CD14-positive monocyte (primary cell): Measurements from ENCODE around the gene CSF2. TPM values are rescaled to one million over a fixed set of nuclear protein-coding genes. Genes with fewer than 3 reads are reported as not detected.

Source experiments
- DNase-seq, 3 donors: peaks; one replicate each; pipeline ENCODE4 v3.0.0-alpha.2; 2011 to 2022
- H2AFZ ChIP-seq: 2 replicates; pipeline ENCODE4 v1.6.0; 2012; ENCODE audit warnings: mild to moderate bottlenecking, low read depth, low read length, inconsistent platforms; ENCODE audit not compliant: insufficient read depth, poor library complexity, severe bottlenecking
- H3K27ac ChIP-seq, 2 donors: 1 replicate in 1 of 2; 2 replicates in 1 of 2; pipeline ENCODE4 v1.5.1; 2012 to 2013; ENCODE audit warnings: low read length in 2 of 2, control low read depth in 1 of 2, inconsistent platforms in 1 of 2, low read depth in 1 of 2, mild to moderate bottlenecking in 1 of 2
- H3K27me3 ChIP-seq, 2 donors: one replicate each; pipeline versions ENCODE4 v1.6.0 to v1.6.1; 2011 to 2013; ENCODE audit warnings: low read length in 2 of 2; ENCODE audit not compliant: control insufficient read depth in 2 of 2, insufficient read depth in 2 of 2
- H3K36me3 ChIP-seq, 2 donors: replicated peaks in 1 of 2; 1 replicate in 1 of 2; 2 replicates in 1 of 2; pipeline versions ENCODE4 v1.5.1 to v1.6.1; 2012 to 2013; ENCODE audit warnings: low read length in 2 of 2, control low read depth in 1 of 2, inconsistent platforms in 1 of 2, mild to moderate bottlenecking in 1 of 2; ENCODE audit not compliant: insufficient read depth in 2 of 2, control insufficient read depth in 1 of 2
- H3K4me1 ChIP-seq, 2 donors: 1 replicate in 1 of 2; 2 replicates in 1 of 2; pipeline versions ENCODE4 v1.5.1 to v1.6.1; 2012 to 2013; ENCODE audit warnings: low read length in 2 of 2, control low read depth in 1 of 2, inconsistent platforms in 1 of 2, mild to moderate bottlenecking in 1 of 2, moderate library complexity in 1 of 2; ENCODE audit not compliant: insufficient read depth in 2 of 2, control insufficient read depth in 1 of 2
- H3K4me2 ChIP-seq: replicated peaks from 2 replicates; pipeline ENCODE3; 2012; ENCODE audit warnings: low read length, moderate library complexity, mild to moderate bottlenecking; ENCODE audit not compliant: poor library complexity, severe bottlenecking; ENCODE audit errors: extremely low read depth
- H3K4me3 ChIP-seq, 3 experiments: fragments of 200-600 bp in 1 of 3; sonication (generic) in 1 of 3; replicated peaks in 1 of 3; 1 replicate in 2 of 3; 2 replicates in 1 of 3; pipeline ENCODE4 v1.5.1; 2011 to 2013; ENCODE audit warnings: low read length in 3 of 3, mild to moderate bottlenecking in 3 of 3, control low read depth in 2 of 3, low read depth in 2 of 3, inconsistent platforms in 1 of 3, moderate library complexity in 1 of 3
- H3K79me2 ChIP-seq: 2 replicates; pipeline ENCODE4 v1.6.0; 2012; ENCODE audit warnings: mild to moderate bottlenecking, control low read depth, inconsistent platforms, low read length, moderate library complexity; ENCODE audit not compliant: insufficient read depth
- H3K9ac ChIP-seq: 2 replicates; pipeline ENCODE4 v1.6.0; 2017; ENCODE audit warnings: low read length, mild to moderate bottlenecking; ENCODE audit not compliant: insufficient read depth, poor library complexity, severe bottlenecking
- H3K9me3 ChIP-seq, 2 donors: replicated peaks in 1 of 2; 1 replicate in 1 of 2; 2 replicates in 1 of 2; pipeline versions ENCODE4 v1.5.1 to v1.6.1; 2012 to 2013; ENCODE audit warnings: low read length in 2 of 2, control low read depth in 1 of 2; ENCODE audit not compliant: control insufficient read depth in 1 of 2, insufficient read depth in 1 of 2
- H4K20me1 ChIP-seq: 2 replicates; pipeline ENCODE4 v1.6.0; 2012; ENCODE audit warnings: mild to moderate bottlenecking, low read length, control low read depth, moderate library complexity; ENCODE audit not compliant: insufficient read depth
- H3K27ac Mint-ChIP-seq, 7 donors: one replicate each; pipeline ENCODE4 v1.8.0; 2020; ENCODE audit warnings: mild to moderate bottlenecking in 7 of 7, mixed read lengths in 7 of 7, moderate library complexity in 6 of 7, inconsistent platforms in 2 of 7
- H3K27me3 Mint-ChIP-seq, 3 donors: one replicate each; pipeline ENCODE4 v1.8.0; 2021 to 2022; ENCODE audit warnings: low read depth in 3 of 3, mild to moderate bottlenecking in 3 of 3, mixed read lengths in 3 of 3, moderate library complexity in 3 of 3, inconsistent platforms in 1 of 3
- H3K36me3 Mint-ChIP-seq, 2 donors: one replicate each; pipeline ENCODE4 v1.8.0; 2020; ENCODE audit warnings: mixed read lengths in 2 of 2, inconsistent platforms in 1 of 2, mild to moderate bottlenecking in 1 of 2
- H3K4me1 Mint-ChIP-seq: one replicate; pipeline ENCODE4 v1.8.0; 2020; ENCODE audit warnings: mild to moderate bottlenecking, mixed read lengths
- H3K4me3 Mint-ChIP-seq, 2 donors: one replicate each; pipeline ENCODE4 v1.8.0; 2020; ENCODE audit warnings: mild to moderate bottlenecking in 2 of 2, mixed read lengths in 2 of 2, moderate library complexity in 1 of 2
- H3K9me3 Mint-ChIP-seq, 7 donors: one replicate each; pipeline ENCODE4 v1.8.0; 2020 to 2022; ENCODE audit warnings: mixed read lengths in 7 of 7, mild to moderate bottlenecking in 6 of 7, moderate library complexity in 6 of 7, inconsistent platforms in 2 of 7
- CTCF ChIP-seq: fragments of 200-600 bp; IDR thresholded peaks from one replicate; pipeline ENCODE4 v1.8.0; 2022; ENCODE audit warnings: antibody characterized with exemption, mild to moderate bottlenecking
- WGBS: methylation state at CpG from one replicate; pipeline ENCODE4 v1.1.5; 2013; ENCODE audit warnings: missing lambda C conversion rate; ENCODE audit not compliant: insufficient coverage; 5-methylcytosine and 5-hydroxymethylcytosine counted together
- intact Hi-C, 2 donors: fragments of 100-400 bp; cut with micrococcal nuclease; formaldehyde crosslinking; loops; one replicate each; pipeline versions ENCODE4 v1.15.0 to v1.15.1; 2023
- polyA plus RNA-seq, 3 donors: library from polyadenylated mRNA; depleted of rRNA in 1 of 3; unstranded in 2 of 3; stranded (reverse) in 1 of 3; fragments of 300-500 nt in 2 of 3; fragments of >200 nt in 1 of 3; fragmentation: Illumina TruSeq in 2 of 3; gene quantifications; 1 replicate in 2 of 3; 2 replicates in 1 of 3; pipeline ENCODE4 v1.2.3, GENCODE V29; 2012 to 2021

The CSF2 gene
- polyA plus RNA-seq, 3 donors: not detected

- Mint-ChIP-seq H3K27ac (no peak overlapping the region), H3K36me3 (no peaks in the 10 kb centered on the region), H3K27me3 (peaks cover 3 to 14% (median 12%) of the 10 kb centered on the region in 3 donors), H3K9me3 (peaks cover 0 to 4% (median 0%) of the 10 kb centered on the region in 7 donors), H3K4me1 (no peaks in the 10 kb centered on the region), H3K4me3 (no peak overlapping the region)
- H2AFZ ChIP-seq: no peak overlapping the region
- H3K4me2 ChIP-seq: no peak overlapping the region
- no peaks in the 10 kb centered on the region for H3K9me3 ChIP-seq
- no peak overlapping the region for H3K27ac ChIP-seq
- no peaks in the 10 kb centered on the region for H3K4me1 ChIP-seq
- no peaks in the 10 kb centered on the region for H3K36me3 ChIP-seq
- no peaks in the 10 kb centered on the region for H3K27me3 ChIP-seq
- intact Hi-C loops: no loop called here
- TF ChIP-seq CTCF: no peak
- H3K79me2 ChIP-seq: no peaks in the 10 kb centered on the region
- no peak overlapping the region for H3K9ac ChIP-seq
- H3K4me3 ChIP-seq: no peak overlapping the region
- H4K20me1 ChIP-seq: no peaks in the 10 kb centered on the region
- DNase-seq: no peak
- WGBS: 96% methylated on average over 6 of the region's 6 CpGs
Observed at GRCh38 chr5:132087176-132087575, 13.6 kb downstream of the CSF2 start.

GRCh38 chr5:132087661-132088060 is 14.1 kb downstream of the CSF2 start:
- Histone ChIP-seq H3K4me2 (no peak overlapping the region), H3K9ac (no peak overlapping the region), H4K20me1 (no peaks in the 10 kb centered on the region), H2AFZ (no peak overlapping the region), H3K4me3 (no peak overlapping the region), H3K27ac (no peak overlapping the region), H3K27me3 (no peaks in the 10 kb centered on the region), H3K36me3 (no peaks in the 10 kb centered on the region), H3K4me1 (no peaks in the 10 kb centered on the region), H3K9me3 (no peaks in the 10 kb centered on the region), H3K79me2 (no peaks in the 10 kb centered on the region)
- no peak for TF ChIP-seq CTCF
- intact Hi-C loops: no loop called here
- WGBS: 94% methylated on average over 7 of the region's 8 CpGs
- H3K4me3 Mint-ChIP-seq: no peak overlapping the region
- peaks cover 3 to 15% (median 12%) of the 10 kb centered on the region in 3 donors for H3K27me3 Mint-ChIP-seq
- H3K27ac Mint-ChIP-seq: no peak overlapping the region
- no peak for DNase-seq
- H3K36me3 Mint-ChIP-seq: no peaks in the 10 kb centered on the region
- H3K4me1 Mint-ChIP-seq: no peaks in the 10 kb centered on the region
- H3K9me3 Mint-ChIP-seq: peaks cover 0 to 4% (median 0%) of the 10 kb centered on the region in 7 donors
